Raji (cell line): ENCODE results near the gene WIPF3.

Experiments
- POLR2A ChIP-seq: IDR thresholded peaks from 2 replicates; pipeline ENCODE4 v1.6.1; 2011; ENCODE audit warnings: low read depth, low read length, control low read depth; ENCODE audit not compliant: insufficient read depth

WIPF3 gene

GRCh38 chr7:29922921-29923700, 116.8 kb downstream of the WIPF3 start:
- TF ChIP-seq POLR2A = no peak

GRCh38 chr7:29924006-29924405, 117.7 kb downstream of the WIPF3 start:
- TF ChIP-seq POLR2A = no peak

- no peak for TF ChIP-seq POLR2A
These were observed 118.4 kb downstream of the WIPF3 start for GRCh38 chr7:29924684-29925083.

GRCh38 chr7:29926216-29926615, 119.9 kb downstream of the WIPF3 start:
- no peak for TF ChIP-seq POLR2A

- no peak for TF ChIP-seq POLR2A
These were observed 120.4 kb downstream of the WIPF3 start for GRCh38 chr7:29926741-29927140.

- no peak for TF ChIP-seq POLR2A
These were observed 122.9 kb downstream of the WIPF3 start for GRCh38 chr7:29929018-29929807.

GRCh38 chr7:29935111-29935510, 128.8 kb downstream of the WIPF3 start:
- no peak for TF ChIP-seq POLR2A

- TF ChIP-seq POLR2A = no peak
These were observed 130.8 kb downstream of the WIPF3 start for GRCh38 chr7:29937132-29937531.

GRCh38 chr7:29940199-29940598, 133.9 kb downstream of the WIPF3 start:
- no peak for TF ChIP-seq POLR2A

GRCh38 chr7:29945259-29945809, 139.0 kb downstream of the WIPF3 start:
- no peak for TF ChIP-seq POLR2A

GRCh38 chr7:29946428-29947186, 140.3 kb downstream of the WIPF3 start:
- TF ChIP-seq POLR2A = no peak

- no peak for TF ChIP-seq POLR2A
These were observed 142.3 kb downstream of the WIPF3 start for GRCh38 chr7:29948587-29948986.

- TF ChIP-seq POLR2A = no peak
These were observed 144.2 kb downstream of the WIPF3 start for GRCh38 chr7:29950480-29950879.

GRCh38 chr7:29951206-29951605, 144.9 kb downstream of the WIPF3 start:
- no peak for TF ChIP-seq POLR2A

GRCh38 chr7:29953726-29954347, 147.5 kb downstream of the WIPF3 start:
- no peak for TF ChIP-seq POLR2A
